Activated T-helper 1 cell treated with anti-CD3 and anti-CD28 coated beads, Interleukin-2, amount 50 U/mL, for 16 hours (primary cell): ENCODE data around the gene HSPG2.
"Not testable (repeated sequence)": the region's sequence is repeated elsewhere in the genome, so short reads cannot be mapped to it uniquely, and the experiment has no call there.

ENCODE experiments used
- DNase-seq, 2 donors: peaks; one replicate each; pipeline ENCODE4 v3.0.0-alpha.2; 2020; ENCODE audit warnings: low read depth in 1 of 2, low spot score in 1 of 2

The HSPG2 gene

DNA sequence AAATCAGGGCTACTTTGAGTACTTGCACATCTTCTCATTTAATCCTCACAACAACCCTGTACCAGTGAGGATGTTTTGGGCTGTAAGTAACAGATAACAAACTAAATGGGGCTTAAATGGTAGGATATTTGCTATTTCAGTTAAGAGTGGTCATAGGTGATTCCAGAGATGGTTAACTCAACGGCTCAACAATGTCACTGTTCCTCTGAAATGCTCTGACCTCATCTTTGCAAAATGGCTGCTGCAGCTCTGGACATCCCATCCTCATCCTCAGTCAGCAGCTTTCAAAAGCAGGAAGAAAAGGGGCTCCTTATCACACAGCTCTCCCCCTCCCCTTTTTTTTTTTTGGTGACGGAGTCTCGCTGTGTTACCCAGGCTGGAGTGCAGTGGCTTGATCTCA, 123.6 kb downstream of the HSPG2 start:
- no peak for DNase-seq

DNA sequence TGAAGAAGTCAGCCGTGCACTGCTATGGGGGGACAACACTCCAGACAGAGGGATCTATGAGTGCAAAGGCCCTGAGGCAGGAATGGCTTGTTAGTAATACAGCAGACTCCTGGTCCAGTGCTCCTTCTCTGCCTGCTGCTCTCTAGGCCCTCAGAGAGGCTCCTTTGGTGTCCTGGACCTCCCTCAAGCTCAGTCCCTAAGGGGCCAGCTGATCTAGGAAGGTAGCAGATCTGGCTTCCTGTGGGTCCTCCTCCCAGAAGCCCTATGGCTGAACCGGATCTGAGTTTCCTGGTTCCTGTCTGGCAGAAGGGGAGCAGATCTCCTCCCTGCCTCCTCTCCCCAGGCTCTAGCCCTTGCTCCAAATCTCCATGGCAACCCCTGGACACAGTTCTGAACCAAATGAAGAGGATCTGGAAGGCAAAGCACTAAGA, 125.2 kb downstream of the HSPG2 start, which contains the start of gene LDLRAD2:
Gene LDLRAD2, plus strand, starts transcription at position 391 of the 431 bp plus-strand sequence. CDS start 187 bp downstream, outside the sequence.
- DNase-seq = no peak

DNA sequence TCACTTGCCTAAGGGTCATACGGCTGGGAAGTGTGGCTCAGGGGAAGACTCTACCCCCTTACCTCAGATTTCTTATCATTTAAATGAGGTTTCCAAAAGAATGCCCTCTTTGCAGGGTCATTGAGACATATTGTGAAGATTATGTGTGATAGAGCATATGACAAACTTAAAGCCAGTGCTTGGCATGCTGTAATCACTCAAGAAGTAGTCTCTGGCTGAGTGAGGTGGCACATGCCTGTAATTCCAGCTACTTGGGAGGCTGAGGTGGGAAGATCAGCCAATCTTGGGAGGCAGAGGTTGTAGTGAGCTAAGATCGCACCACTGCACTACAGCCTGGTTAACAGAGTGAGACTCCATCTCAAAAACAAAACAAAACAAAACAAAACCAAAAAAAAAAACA, 132.6 kb downstream of the HSPG2 start:
- no peak for DNase-seq

DNA sequence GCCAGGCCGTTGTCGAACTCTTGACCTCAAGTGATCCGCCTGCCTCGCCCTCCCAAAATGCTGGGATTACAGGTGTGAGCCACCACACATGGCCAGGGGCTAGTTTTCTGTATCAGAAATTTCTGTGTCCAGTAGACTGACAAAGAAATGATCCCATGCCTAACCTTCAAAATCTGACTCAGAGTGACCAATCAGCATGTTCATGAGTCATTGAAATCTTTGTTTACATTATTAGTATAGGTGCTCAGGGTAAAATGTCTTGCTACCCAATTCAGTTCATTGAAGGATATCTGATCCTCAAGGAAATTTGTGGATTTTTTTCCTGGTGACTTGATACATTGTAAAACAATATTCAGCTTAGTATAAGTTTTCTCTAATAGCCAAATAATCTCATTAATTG, 136.0 kb downstream of the HSPG2 start:
- no peak for DNase-seq

DNA sequence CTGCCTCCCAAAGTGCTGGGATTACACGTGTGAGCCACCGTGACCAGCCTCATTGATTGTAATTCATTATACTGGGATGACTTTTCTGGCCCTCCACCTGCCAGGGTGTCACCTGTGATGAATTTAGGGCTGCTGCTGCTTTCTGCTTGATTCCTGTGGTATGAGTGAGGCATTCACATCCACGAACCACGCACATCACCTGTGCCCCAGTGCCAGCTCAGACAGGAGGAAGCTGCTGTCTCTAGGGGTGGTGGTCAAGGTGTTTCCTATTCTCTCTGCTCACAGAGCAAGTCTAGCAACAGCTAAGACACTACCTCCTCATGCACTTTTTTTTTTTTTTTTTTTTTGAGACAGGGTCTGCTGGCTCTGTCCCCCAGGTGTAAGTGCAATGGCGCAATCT, 137.4 kb downstream of the HSPG2 start:
- DNase-seq = no peak

DNA sequence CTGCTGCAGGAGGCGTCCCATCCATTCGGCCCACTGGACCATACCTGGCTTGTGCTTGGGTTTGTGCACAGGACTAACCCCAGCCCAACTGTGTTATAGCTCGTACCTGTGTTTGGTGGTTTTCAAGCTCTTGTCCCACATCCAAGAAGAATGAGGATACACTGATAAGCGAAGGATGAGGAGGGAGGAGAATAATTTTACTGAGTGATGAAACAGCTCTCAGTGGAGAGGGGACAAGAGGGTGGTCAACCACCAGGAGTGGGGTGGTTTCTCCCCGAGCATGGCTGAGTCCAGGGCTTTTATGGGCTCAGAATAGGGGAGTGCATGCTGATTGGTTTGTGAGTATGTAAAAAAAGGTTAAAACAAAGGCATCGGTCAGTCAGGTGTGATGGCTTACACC, 142.0 kb downstream of the HSPG2 start:
- DNase-seq = no peak

DNA sequence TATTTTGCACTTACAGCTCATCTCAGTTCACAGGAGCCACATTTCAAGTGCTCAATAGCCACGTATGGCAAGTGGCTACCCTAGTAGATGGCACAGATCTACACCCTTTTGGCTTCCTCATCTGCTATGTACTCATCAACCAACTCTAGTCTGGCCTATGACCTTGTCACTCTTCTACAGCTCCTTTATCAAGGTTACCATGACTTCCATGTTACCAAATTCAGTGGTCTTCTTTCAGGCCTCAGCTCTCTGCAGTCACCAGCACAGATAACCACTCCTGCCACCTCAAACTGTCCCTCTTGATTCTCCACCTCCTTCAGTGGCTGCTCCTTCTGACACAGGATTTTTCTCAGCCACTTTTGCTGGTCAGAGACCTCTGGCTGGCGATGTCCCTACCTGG, 142.5 kb downstream of the HSPG2 start:
- DNase-seq = no peak

DNA sequence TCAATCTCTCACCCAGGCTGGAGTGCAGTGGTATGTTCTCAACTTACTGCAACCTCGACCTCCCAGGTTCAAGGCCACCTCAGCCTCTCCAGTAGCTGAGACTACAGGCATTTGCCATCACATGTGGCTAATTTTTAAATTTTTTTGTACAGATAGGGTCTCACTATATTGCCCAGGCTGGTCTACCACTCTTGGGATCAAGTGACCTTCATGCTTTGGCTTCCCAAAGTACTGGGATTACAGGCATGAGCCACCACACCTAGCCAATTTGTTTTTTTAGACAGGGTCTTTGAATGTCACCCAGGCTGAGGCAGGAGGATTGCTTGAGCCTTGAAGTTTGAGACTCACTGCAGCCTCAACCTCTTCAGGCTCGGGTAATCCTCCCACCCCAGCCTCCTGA, 144.0 kb downstream of the HSPG2 start:
- no peak for DNase-seq

DNA sequence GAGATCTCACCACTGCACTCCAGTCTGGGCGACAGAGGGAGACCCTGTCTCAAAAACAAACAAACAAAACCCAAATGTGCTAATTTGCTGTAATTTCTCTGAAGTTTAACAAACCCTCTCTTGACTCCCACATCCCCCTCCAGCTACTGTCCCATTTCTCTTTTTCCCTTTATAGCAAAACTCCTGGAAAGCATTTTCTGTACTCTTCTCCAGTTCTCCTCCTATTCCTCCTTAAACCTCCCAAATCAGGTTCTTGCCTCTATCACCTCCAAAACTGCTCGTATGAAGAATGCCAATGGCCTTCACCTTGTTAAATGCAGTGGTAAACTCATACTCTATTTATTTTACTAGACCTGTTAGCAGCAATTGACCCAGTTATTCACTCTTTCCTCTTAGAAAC, 150.5 kb downstream of the HSPG2 start:
- no peak for DNase-seq

DNA sequence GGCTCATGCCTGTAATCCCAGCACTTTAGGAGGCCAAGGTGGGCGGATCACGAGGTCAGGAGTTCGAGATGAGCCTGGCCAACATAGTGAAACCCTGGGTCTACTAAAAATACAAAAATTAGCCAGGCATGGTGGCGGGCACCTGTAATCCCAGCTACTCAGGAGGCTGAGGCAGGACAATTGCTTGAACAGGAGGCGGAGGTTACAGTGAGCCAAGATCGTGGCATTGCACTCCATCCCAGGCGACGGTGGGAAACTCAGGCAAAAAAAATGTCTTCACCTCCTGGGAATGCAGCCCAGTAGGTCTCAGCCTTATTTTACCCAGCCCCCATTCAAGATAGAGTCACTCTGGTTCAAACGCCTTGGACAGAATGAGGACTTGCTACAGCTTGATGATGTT, 151.3 kb downstream of the HSPG2 start:
- not testable (repeated sequence) for DNase-seq

DNA sequence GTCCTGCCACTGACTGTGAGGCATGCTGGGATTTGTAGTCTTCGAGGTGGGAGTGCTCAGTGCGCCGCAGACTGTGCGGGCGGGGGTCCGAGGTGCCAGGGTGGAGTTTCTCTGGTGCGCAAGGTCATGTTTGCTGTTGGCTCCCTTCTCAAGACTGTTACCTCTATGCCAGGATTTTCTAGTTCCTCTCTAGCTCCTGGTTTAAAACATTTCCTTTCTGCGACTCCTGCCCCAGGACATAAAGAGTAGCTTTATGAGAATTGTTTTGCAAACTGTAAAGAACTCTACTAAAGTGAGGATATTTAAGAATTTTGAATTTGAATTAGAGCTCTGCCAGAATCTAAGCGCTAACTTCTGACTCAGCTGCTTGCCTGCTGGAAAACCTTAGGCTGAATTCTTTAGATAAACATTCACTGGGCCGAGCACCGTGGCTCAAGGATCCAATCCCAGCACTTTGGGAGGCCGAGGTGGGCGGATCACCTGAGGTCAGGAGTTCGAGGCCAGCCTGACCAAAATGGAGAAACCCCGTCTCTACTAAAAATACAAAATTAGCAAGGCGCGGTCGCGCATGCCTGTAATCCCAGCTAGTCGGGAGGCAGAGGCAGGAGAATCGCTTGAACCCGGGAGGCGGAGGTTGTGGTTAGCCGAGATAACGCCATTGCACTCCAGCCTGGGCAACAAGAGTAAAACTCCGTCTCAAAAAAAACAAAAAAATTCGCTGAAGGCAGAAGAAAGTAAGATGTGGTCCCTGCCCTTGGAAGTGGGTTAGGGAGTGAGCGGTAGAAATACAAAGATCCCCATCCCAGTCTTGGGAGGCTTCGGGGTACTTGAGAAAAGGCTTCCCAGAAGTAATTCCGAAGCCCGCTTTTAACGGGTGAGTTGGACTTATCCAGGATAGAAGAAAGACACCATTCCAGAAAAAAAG, 153.2 kb downstream of the HSPG2 start:
- DNase-seq = no peak

DNA sequence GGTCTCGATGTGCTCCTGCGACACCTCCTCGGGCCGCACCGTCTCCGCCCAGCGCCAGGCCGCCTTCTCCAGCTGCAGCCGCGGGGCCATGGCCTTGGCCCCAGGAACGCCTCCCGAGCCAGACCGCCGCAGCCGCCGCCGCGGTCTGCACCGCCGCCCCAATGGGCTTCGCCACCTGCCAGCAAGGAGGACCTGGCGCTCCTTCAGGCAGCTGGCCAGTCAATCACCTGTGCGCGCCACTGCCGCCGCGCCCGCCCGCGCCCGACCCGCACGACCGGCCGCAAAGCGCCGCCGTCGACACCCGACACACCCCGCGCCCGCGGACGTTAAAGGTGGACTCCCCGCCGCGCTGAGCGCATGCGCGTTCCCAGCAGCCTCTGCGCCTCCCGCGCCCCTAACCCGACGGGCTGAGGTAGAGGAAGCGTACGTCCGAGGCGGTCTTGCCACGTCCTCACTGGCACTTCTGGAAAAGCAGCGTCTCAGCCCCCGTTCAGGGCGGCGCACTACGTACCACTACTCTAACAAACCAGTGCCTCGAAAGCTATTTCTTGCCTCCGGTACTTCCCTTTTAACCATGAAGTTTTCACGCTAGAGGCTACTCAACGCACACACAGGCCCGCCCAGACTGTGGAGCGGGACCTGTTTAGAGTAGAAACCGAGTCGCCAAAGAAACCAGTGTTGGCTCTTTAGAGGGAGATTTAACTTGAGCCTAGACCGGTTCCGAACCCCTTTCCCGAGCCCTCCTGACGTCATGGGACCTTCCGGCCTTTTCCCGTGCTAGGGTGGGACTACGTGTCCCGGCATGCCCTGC, 154.0 kb downstream of the HSPG2 start, which contains the start of gene USP48:
Gene USP48, minus strand, starts transcription at position 282 of the 811 bp plus-strand sequence. Its CDS starts 192 bp downstream, at position 90.
- DNase-seq = peak; percentile 93 to 97

DNA sequence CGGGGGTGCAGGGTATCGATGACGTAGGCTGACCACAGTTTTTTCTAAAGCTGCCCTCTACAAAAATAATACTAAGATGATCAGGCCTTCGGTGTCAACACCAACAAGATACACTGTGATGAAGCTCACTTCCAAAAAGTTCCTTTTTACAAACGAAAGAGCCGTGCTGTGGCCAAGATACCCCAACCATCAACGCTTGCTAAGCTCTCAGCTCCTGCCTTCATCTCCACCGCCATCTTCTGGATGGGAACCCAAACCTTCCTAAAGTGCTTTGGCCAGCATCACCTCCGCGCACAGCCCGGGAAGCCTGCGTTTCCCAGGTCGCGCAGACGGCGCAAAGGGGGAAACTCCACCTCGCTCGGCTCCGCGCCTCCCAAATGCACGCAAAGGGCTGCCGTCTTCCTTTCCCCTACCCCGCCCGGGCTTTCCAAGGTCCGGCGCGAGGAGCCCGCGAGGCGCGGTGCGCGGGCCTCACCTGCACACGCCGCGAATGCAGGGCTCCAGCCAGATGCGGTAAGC, 154.7 kb downstream of the HSPG2 start:
- DNase-seq = peak in 1 of 2 donors; percentile 21

DNA sequence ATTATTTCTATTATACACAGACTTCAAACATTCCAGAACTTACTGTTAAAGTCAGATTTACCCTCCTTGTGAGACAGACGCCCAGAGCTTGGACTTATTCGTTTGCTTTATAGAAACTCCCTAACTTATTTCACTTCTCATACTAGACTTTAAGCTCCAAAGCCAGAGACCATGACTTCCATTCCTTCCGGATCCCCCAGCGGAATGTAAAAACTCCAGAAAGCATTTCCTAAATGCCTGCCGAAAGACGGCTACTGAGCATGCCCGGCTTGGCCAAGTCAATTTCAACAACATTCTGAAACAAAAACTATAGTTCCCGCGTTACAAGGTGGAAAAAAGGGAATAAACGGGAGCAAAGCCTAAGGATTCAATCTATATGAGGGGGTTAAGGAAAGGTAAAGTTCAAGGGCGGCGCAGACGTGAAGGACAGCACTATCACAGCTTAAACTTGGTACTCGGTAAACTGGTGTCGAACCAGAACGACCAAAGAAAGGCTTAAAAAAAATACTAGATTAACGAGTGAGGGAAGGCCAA, 155.2 kb downstream of the HSPG2 start:
- no peak for DNase-seq

DNA sequence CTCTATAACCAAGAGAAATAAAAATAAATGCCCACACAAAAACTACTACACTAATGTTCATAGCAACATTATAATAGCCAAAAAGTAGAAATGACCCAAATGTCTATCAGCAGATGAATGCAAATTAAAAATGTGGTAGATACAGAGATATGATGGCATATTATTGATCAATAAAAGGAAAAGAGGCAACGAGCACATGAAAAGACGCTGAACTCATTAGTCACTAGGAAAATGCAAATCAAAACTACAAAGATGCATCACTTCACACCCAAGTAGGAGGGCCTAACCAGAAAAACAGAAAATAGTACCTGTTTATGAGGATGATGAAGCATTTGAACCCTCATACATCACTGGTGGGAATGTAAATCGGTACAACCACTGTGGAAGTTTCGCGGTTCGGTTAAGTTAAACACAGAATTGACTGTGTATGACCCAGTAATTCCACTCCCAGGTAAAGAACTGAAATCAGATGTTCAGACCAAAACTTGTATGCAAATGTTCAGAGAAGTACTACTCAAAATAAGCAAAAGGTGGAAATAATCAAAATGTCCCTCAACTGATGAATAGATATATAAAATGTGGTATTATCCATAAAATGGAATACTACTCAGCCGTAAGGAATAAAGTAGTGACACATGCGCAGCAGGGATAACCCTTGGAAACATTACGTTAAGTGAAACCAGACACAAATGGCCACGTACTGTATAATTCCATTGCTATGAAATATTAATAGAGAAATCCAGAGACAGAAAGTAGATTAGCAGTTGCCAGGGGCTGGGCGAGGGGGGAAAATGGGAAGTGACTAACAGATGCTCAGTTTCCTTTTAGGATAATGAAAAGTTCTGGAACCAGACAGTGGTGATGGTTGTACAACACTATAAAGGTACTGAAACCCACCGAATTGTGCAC, 157.2 kb downstream of the HSPG2 start:
- no peak for DNase-seq

DNA sequence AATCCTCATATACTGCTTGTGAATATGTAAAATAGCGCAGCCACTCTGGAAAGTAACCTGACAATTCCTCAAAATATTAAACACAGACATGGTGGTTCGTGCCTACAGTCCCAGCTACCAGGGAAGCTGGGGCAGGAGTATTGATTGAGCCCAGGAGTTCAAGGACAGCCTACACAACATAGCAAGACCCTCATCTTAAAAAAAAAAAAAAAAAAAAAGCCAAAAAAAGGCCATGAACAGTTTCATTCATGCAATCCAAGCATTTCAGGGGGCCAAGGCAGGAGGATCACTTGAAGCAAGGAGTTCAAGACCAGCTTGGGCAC, 158.7 kb downstream of the HSPG2 start:
- no peak for DNase-seq

DNA sequence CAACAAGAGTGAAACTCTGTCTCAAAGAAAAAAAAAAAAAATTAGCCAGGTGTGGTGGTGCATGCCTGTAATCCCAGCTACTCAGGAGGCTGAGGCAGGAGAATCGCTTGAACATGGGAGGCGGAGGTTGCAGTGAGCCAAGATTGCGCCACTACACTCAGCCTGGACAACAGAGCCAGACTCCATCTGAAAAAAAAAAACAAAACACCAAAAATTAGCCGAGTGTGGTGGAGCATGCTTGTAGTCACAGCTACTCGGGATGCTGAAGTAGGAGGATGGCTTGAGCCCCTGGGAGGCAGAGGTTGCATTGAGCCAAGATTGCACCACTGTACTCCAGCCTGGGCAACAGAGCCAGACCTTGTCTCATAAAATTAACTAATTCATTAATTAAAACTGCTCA, 160.2 kb downstream of the HSPG2 start:
- DNase-seq = not testable (repeated sequence)

DNA sequence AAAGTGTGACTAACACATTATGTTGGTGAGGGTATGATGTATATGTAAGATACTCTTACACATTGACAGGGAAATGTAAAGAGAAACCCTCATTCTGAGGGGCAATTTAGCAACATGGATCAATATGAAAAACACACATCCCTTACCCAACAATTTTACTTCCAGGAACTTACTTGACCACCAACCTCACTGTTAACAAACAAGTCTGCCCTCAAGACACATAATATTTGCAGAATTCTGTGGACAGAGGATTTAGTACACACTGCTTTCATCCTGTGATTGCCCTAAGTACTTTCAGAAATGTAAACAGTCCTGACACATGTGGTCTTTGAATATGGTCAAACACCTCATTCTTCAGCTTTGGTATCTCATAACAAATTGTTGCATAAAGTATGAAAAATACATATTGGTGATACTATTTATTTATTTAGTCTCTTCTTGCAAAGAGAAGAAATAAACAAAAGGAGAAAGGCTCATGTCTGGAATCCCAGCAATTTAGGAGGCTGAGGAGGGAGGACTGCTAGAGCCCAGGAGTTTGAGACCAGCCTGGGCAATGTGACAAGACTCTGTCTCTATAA, 161.0 kb downstream of the HSPG2 start:
- DNase-seq = no peak

DNA sequence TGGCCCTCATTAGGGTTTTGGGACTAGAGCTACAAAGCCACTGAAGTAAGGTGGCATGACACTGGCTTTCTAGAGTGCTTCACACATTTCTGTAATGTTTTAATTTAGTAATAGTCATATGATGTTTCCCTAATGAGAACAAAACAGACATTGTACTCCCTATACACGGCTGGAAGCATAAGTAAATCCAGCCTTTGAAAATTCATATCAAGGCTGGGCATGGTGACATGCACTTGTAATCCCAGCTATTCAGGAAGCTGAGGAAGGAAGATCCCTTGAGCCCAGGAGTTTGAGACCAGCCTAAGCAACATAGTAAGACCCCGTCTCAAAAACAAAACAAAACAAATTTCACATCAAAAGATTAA, 161.6 kb downstream of the HSPG2 start:
- no peak for DNase-seq

DNA sequence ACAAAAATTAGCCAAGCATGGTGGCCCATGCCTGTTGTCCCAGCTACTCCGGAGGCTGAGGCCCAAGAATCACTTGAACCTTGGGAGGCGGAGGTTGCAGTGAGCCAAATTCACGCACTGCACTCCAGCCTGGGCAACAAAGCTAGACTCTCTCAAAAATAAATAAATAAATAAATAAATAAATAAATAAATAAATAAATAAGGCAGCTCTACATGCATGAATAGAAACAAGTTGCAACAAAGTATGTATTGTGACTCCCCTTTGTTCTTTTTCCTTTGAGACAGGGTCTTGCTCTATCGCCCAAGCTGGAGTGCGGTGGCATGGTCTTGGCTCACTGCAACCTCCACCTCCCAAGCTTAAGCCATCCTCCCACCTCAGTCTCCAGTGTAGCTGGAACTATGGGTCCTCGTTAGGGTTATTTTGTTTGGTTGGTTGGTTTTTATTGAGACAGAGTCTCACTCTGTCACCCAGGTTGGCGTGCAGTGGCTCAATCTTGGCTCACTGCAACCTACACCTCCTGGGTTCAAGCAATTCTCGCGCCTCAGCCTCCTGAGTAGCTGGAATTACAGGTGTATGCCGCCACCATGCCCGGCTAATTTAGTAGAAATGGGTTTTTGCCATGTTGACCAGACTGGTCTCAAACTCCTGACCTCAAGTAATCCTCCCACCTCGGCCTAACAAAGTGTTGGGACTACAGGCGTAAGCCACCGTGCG, 162.1 kb downstream of the HSPG2 start:
- no peak for DNase-seq
